Measurements from ENCODE around the gene RNF17.
"Not testable (repeated sequence)": the region's sequence is repeated elsewhere in the genome, so short reads cannot be mapped to it uniquely, and the experiment has no call there.

The RNF17 gene

GRCh38 chr13:24742977-24743376 is 21.0 kb upstream of the RNF17 start:
- DNase-seq (ENCODE audit: low read depth), result no peak

GRCh38 chr13:24744247-24744646 is 19.7 kb upstream of the RNF17 start:
- DNase-seq (ENCODE audit: low read depth), result no peak

DNA sequence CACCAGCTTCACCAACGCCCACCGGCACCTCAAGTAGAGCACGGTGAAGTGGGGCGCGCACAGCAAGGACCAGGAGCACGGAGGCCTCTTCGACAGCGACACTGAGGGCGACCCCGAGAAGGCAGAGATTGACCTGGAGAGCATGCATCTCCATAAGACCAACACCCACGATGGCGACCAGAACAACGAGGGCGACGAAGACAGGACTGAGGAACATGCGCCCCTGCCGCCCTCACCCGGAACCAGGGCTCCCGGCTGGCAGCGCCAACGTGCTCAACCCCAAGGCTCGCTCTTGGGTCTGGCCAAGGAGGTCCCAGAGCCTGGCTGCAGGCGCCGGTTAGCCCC is 18.5 kb upstream of the RNF17 start:
- no peak for DNase-seq (ENCODE audit: low read depth)

DNA sequence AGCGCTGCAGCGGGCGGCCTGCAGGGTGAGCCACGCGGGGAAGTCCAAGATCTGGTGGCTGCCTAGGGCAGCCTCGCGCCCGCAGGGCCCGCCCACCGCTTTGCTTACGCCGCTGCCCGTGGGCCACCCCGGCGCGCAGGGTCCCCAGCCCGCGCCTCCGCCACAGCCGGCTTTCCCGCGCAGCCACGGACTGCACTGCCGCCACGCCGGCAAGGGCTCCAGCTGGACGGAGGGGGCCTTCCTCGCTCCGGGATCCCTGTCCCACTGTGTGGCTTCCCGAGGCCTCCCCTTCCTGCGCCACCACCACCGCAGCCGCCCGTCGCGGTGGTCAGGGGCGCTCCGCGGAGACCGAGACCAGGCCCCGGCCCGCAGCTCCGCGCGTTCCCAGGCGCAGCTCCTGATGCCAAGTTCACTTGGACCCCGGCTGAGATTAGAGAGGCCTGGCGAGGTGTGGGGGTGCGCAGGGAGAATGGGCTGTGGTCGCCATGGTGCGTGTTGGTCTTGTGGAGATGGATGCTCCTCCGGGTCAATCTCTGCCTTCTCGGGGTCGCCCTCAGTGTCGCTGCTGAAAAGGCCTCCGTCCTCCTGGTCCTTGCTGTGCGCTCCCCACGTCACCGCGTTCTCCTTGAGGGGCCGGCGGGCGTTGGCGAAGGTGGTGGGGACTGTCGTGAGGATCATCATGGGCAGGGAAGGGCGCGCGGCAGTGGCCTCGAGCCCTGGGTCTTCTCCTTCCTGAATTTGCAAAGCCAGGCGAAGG is 17.9 kb upstream of the RNF17 start:
- no peak for DNase-seq (ENCODE audit: low read depth)

- DNase-seq (ENCODE audit: low read depth), result no peak
These were observed 17.2 kb upstream of the RNF17 start for GRCh38 chr13:24746618-24747247.

DNA sequence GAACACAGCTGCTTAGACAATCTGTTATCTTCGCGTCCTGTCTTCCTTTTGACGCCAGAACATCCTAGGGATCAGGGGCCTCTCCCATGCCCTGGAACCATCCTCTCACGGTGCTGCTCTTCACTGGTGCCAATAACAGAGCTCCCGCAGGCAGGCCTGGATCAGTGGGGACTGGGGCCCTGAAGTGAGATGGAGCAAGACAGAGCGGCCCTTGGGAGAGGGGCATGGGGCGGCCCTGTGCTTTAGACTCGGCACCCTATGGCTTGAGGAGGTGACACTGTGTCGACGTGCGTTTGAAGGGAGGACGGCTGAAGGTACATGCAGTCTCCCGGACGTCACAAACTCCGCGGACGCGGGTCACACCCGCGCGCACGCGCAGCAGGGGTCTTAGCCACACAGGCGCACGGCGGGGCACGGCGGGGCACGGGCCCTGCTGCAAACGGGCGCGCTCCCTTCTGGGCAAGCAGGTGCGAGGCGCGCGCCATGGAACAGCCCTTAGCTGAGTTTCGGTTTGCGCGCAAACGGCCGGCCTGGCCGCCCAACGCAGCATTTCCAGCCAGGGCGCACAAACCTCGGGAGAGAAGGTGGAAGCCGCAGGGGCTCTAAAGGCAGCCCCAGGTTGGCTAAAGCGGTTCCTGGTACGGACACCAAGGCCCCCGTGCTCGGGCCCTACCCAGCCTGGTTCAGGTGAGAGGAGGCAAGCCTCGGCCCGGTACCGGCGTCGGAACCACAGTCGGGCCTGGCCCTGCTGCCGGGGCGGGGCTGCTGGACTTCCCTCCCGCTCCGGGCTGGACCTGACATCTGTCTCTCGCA is 16.5 kb upstream of the RNF17 start:
- DNase-seq (ENCODE audit: low read depth), result no peak

GRCh38 chr13:24748061-24748400 is 15.9 kb upstream of the RNF17 start:
- DNase-seq (ENCODE audit: low read depth), result no peak

GRCh38 chr13:24759197-24759596 is 4.8 kb upstream of the RNF17 start:
- DNase-seq (ENCODE audit: low read depth), result no peak

- no peak for DNase-seq (ENCODE audit: low read depth)
These were observed 284 bp downstream of the RNF17 start for GRCh38 chr13:24764276-24764630.

- DNase-seq (ENCODE audit: low read depth), result no peak
These were observed 13.2 kb downstream of the RNF17 start for GRCh38 chr13:24777171-24777570.

GRCh38 chr13:24784319-24784718 is 20.4 kb downstream of the RNF17 start:
- no peak for DNase-seq (ENCODE audit: low read depth)

- no peak for DNase-seq (ENCODE audit: low read depth)
These were observed 24.6 kb downstream of the RNF17 start for GRCh38 chr13:24788538-24788937.

DNA sequence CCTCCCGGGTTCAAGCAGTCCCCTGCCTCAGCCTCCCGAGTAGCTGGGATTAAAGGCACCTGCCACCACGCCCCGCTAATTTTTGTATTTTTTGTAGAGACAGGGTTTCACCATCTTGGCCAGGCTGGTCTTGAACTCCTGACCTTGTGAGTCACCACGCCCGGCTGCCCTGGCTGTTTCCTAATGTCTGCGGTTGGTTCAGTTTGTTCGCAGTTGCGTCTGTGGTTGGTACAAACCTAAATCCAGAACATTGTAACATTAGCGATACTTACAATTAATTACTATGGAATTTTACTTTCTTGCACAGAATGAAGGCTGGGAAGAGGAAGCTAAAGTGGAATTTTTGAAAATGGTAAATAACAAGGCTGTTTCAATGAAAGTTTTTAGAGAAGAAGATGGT is 38.1 kb downstream of the RNF17 start:
- DNase-seq (ENCODE audit: low read depth), result no peak

GRCh38 chr13:24821207-24821606 is 57.2 kb downstream of the RNF17 start:
- no peak for DNase-seq (ENCODE audit: low read depth)

DNA sequence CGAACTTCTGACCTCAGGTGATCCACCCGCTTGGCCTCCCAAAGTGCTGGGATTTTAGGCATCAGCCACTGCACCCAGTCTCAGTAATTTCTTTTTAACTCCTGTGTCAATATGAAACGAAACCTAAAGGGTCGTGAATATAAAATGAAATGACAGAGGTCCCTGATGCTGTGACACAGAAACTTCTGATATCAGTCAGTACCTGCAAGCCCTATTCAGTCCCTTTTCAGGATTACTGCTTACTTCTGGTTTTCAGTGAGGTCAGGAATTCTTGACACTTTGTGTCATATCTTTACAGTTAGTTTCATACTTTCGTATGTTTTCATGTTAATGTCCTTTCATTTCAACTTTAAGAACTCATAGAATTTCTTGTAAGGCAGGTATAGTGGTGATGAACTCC is 58.7 kb downstream of the RNF17 start:
- no peak for DNase-seq (ENCODE audit: low read depth)

DNA sequence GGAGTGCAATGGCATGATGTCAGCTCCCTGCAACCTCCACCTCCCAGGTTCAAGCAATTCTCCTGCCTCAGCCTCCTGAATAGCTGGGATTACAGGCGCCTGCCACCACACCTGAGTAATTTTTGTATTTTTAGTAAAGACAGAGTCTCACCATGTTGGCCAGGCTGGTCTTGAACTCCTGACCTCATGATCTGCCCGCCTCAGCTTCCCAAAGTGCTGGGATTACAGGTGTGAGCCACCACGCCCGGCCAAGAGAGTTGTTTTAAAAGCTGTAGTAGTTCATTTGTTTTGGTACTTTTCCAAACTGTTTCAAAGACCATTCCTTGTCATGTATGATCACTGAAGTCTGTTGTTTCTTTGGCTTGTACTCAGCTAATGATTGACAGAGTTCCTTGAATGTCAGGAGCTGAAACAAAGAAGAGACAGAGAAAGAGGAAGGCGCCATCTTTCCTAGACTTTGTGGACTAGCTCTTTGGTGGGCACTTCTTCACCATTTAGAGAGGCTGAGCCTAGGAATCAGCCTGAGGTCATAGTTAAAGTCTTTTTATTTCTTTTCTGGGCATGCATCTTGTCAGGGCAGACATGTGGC is 59.2 kb downstream of the RNF17 start:
- not testable (repeated sequence) for DNase-seq (ENCODE audit: low read depth)

GRCh38 chr13:24827799-24828198 is 63.8 kb downstream of the RNF17 start:
- no peak for DNase-seq (ENCODE audit: low read depth)

- DNase-seq (ENCODE audit: low read depth), result no peak
These were observed 71.0 kb downstream of the RNF17 start for GRCh38 chr13:24834902-24835510.

- DNase-seq (ENCODE audit: low read depth), result not testable (repeated sequence)
These were observed 73.6 kb downstream of the RNF17 start for GRCh38 chr13:24837528-24837927.

DNA sequence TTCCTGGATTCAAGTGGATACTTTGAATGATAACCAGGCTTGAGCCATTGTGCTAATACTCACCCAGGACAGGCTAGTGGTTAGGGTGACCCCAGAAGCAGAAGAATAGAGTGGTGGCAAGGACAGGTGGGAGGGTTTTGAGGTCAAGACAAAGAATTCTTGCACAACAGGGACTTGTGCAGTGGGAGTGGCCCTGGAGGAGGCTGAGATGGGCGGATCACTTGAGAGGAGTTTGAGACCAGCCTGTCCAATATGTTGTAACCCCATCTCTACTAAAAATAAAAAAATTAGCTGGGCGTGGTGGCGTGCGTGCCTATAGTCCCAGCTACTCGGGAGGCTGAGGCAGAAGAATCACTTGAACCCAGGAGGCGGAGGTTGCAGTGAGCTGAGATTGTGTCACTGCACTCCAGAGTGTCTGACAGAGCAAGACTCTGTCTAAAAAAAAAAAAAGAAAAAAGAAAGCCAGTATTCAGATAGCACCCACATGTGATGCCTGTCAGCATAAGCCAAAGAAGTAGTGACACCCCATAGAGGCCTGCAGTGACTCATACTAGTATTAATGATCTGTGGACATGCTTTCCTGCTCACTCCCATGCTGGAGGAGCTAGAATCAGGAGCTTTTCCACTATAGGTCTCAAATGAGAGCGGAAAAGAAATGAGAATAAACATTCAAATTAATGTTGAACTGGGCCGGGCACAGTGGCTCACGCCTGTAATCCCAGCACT is 78.7 kb downstream of the RNF17 start:
- DNase-seq (ENCODE audit: low read depth), result no peak

DNA sequence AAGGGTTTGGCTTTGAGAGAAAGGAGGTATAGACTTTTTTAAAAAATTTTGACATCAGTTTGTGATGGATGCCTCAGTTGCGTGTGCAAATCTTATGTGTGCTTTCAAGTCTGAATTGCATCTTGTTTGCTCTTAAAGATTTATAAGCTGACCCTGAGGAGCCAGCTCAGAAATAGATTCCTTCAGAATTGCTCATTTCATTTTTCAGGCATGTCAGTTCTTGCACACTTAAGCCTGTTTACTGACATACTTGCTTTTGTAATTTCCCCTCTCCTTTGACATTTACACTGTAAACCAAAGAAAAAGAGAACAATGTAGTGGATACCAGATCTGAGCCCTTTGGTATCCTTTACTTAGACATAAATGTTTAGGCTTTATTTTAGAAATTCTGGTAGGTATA is 87.6 kb downstream of the RNF17 start:
- DNase-seq (ENCODE audit: low read depth), result no peak

GRCh38 chr13:24854311-24854710 is 90.3 kb downstream of the RNF17 start:
- no peak for DNase-seq (ENCODE audit: low read depth)
